Stomach smooth muscle (tissue), 2 donors: ENCODE measurements around the gene PLEKHA4.
"Not testable (repeated sequence)": the region's sequence is repeated elsewhere in the genome, so short reads cannot be mapped to it uniquely, and the experiment has no call there.

Source experiments
- H3K27ac ChIP-seq: one replicate; pipeline ENCODE4 v1.7.0; 2013; ENCODE audit warnings: mild to moderate bottlenecking, low read length, inconsistent platforms
- H3K27me3 ChIP-seq, 2 donors: one replicate each; pipeline ENCODE4 v1.7.0; 2013; ENCODE audit warnings: low read length in 2 of 2; ENCODE audit not compliant: insufficient read depth in 2 of 2, control insufficient read depth in 1 of 2
- H3K36me3 ChIP-seq, 2 donors: one replicate each; pipeline ENCODE4 v1.7.0; 2013; ENCODE audit warnings: low read length in 2 of 2; ENCODE audit not compliant: control insufficient read depth in 2 of 2, insufficient read depth in 2 of 2
- H3K4me1 ChIP-seq: one replicate; pipeline ENCODE4 v1.7.0; 2013; ENCODE audit warnings: low read length; ENCODE audit not compliant: control insufficient read depth, insufficient read depth
- H3K4me3 ChIP-seq, 2 donors: one replicate each; pipeline ENCODE4 v1.7.0; 2013; ENCODE audit warnings: low read length in 2 of 2
- H3K9ac ChIP-seq, 2 donors: one replicate each; pipeline ENCODE4 v1.7.0; 2013; ENCODE audit warnings: low read length in 2 of 2, mild to moderate bottlenecking in 1 of 2
- H3K9me3 ChIP-seq, 2 donors: one replicate each; pipeline ENCODE4 v1.7.0; 2013; ENCODE audit warnings: low read length in 2 of 2; ENCODE audit not compliant: control insufficient read depth in 2 of 2
- donor health status: healthy.
- donor health status: Pancreatic carcinoma.

PLEKHA4 gene, protein sequence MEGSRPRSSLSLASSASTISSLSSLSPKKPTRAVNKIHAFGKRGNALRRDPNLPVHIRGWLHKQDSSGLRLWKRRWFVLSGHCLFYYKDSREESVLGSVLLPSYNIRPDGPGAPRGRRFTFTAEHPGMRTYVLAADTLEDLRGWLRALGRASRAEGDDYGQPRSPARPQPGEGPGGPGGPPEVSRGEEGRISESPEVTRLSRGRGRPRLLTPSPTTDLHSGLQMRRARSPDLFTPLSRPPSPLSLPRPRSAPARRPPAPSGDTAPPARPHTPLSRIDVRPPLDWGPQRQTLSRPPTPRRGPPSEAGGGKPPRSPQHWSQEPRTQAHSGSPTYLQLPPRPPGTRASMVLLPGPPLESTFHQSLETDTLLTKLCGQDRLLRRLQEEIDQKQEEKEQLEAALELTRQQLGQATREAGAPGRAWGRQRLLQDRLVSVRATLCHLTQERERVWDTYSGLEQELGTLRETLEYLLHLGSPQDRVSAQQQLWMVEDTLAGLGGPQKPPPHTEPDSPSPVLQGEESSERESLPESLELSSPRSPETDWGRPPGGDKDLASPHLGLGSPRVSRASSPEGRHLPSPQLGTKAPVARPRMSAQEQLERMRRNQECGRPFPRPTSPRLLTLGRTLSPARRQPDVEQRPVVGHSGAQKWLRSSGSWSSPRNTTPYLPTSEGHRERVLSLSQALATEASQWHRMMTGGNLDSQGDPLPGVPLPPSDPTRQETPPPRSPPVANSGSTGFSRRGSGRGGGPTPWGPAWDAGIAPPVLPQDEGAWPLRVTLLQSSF

DNA sequence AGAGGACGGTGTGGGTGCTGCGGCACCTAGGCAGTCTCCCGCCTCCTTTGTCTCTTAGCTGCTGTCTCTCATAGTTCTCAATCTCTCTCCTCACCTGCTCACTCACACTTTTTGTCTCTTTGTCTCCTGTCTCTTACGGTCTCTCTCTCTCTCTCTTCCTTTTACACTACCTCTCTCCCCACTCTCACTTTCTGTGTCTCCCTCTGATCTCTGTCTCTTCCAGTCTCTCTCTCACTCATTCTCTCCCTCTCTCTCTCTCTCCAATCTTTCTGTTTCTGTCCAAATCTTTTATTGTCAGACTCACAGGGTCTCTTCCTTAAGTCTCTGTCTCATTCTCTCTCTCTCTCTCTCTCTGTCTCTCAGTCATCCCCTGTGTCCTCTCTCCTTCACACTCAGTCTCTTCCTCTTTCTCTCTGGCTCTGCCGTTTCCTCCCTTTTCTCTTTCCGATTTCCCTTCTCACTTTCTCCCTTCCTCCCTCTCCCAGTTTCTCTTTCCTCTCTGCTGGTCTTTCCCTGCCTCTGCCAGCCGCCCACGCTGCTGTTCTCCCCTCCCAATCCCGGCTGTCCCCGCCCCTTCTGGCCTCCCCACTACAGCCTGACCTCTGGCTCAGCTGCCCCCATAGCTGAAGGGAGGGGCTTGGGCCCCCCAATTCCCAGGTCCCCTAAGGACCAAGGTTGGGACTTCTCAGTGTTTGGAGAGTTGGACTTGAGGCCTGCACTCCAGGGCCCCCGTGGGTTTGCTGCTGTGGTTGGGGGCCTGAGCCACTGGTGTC, at the start of gene PLEKHA4:
PLEKHA4 (minus strand) TSS at position 504 of the 773 bp plus-strand sequence. CDS start 997 bp downstream, outside the sequence.
- Histone ChIP-seq H3K4me1 (peaks cover 27% of the 10 kb centered on the region), H3K9ac (peak within 1 kb of the TSS; percentile 77 to 86)

DNA sequence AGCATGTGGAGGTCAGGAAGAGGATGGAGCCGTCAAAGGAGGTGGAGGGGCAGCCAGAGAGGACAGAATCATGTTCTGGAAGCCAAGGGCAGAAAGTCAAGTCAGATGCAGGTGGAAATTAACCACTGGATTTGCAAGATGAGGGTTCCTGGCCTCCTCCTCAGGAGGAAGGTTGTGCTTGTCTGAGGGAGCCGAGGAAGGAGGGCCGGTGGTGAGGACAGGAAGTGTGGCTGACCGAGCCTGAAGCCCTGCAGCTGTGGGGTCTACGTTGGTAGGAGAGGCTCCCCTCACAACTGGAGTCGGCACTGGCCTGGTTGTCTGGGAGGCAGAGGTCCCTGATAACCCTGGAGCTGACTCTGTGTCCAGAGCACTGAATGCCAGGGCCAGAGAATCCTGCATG, 49.7 kb upstream of the PLEKHA4 start:
- Histone ChIP-seq H3K4me3 (no peak overlapping the region), H3K27ac (no peak overlapping the region), H3K9ac (no peak overlapping the region), H3K36me3 (peaks cover 31 to 46% of the 10 kb centered on the region in 2 donors), H3K9me3 (no peaks in the 10 kb centered on the region), H3K4me1 (no peaks in the 10 kb centered on the region), H3K27me3 (no peaks in the 10 kb centered on the region)

More for the DNA sequence above, at the start of gene PLEKHA4:
- no peaks in the 10 kb centered on the region for H3K27me3 ChIP-seq
- peak within 1 kb of the TSS; percentile 31 for H3K27ac ChIP-seq
- H3K36me3 ChIP-seq: peaks cover 2 to 3% of the 10 kb centered on the region in 2 donors
- no peaks in the 10 kb centered on the region for H3K9me3 ChIP-seq
- H3K4me3 ChIP-seq: peak within 1 kb of the TSS; percentile 50 to 67

DNA sequence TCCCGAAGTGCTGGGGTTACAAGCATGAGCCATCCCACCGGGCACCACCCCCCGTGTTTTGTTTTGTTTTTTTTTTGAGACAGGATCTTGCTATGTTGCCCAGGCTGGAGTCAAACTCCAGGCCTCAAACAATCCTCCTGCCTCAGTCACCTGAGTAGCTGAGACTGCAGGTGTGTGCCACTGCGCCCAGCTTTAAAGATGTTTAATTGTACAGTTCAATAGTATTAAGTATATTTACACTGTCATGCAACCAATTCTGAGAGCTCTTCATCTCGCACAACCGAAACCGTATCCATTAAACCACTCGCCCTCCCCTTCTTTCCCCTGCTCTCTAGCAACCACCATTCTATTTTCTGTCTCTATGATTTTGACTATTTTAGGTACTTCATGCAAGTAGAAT, 47.3 kb upstream of the PLEKHA4 start:
- Histone ChIP-seq H3K9ac (no peak overlapping the region), H3K4me1 (no peaks in the 10 kb centered on the region), H3K36me3 (peaks cover 42 to 54% of the 10 kb centered on the region in 2 donors), H3K27ac (no peak overlapping the region), H3K27me3 (no peaks in the 10 kb centered on the region), H3K4me3 (no peak overlapping the region), H3K9me3 (no peaks in the 10 kb centered on the region)

DNA sequence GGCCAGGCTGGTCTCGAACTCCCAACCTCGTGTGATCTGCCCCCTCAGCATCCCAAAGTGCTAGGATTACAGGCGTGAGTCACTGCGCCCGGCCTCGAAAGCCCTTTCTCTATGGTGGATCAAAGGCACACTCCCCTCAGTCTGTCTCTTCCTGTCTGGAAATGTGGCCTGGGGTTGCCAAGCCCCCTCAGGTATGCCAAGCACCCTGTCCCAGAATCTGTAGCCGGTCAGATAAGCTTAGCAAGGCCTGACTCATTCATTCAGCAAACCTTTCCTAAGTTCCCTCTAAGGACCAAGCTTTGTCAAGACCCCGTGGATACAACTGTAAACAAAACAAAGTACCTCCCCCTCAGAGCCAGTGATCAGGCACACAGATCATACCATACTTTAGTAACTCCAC, 45.8 kb upstream of the PLEKHA4 start:
- Histone ChIP-seq H3K27ac (no peak overlapping the region), H3K4me3 (no peak overlapping the region), H3K9me3 (no peaks in the 10 kb centered on the region), H3K9ac (no peak overlapping the region), H3K4me1 (no peaks in the 10 kb centered on the region), H3K27me3 (no peaks in the 10 kb centered on the region), H3K36me3 (peaks cover 46 to 56% of the 10 kb centered on the region in 2 donors)

DNA sequence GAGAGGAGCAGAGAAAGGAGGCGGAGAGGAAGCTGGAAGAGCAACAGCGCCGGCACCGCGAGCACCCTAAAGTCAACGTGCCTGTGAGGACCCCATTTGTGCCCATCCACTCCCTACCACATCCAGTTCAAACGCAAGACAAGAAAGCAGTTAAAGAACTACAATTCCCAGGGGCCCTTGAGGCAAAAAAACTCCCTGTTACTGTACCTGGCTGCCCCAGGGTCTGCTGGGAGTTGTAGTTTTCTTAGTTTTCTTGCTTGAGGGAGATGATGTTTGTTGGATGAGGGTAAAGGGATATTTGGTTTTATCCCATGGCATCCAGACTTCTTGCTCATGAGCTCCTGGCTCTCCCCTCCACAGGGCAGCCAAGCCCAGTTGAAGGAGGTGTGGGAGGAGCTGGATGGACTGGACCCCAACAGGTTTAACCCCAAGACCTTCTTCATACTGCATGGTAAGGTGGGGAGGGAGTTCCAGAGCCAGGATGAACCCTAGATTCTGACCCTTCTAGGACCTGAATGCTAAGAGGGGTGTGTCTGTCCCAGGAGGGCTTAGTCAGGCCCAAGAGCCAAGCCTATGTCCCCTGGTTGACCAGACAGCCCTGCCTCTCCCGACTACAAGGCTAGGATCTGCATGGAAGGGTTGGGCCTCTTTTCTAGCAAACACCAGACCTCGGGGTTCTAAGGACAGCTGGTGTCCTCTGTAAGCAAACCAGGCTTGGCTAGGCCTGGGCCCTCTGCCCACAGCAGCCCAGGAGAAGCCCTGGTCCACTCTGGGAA, 44.9 kb upstream of the PLEKHA4 start:
- Histone ChIP-seq H3K36me3 (peaks cover 44 to 48% of the 10 kb centered on the region in 2 donors), H3K27ac (no peak overlapping the region), H3K9me3 (no peaks in the 10 kb centered on the region), H3K4me1 (no peaks in the 10 kb centered on the region), H3K27me3 (no peaks in the 10 kb centered on the region), H3K9ac (no peak overlapping the region), H3K4me3 (no peak overlapping the region)

DNA sequence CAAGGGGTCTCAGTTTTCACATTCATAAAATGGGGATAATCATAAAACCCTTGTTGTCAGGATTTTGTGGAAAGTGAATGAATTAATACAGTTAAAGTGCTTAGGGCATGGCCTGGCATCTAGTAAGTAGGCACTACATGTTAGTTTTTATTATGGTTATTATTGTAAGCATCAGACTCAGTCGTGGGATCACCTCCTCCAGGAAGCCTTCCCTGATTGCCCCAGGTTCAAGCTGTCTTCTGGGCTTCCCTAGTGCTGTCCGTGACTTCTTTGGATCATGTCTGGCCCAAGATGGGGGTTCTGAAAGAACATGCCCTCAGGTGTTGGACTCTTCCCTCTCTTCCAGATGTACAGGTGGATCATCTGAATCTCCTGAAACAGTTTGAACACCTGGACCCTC, 42.4 kb upstream of the PLEKHA4 start:
- Histone ChIP-seq H3K9me3 (no peaks in the 10 kb centered on the region), H3K36me3 (peaks cover 41 to 45% of the 10 kb centered on the region in 2 donors), H3K27ac (no peak overlapping the region), H3K27me3 (no peaks in the 10 kb centered on the region), H3K4me1 (no peaks in the 10 kb centered on the region), H3K4me3 (no peak overlapping the region), H3K9ac (no peak overlapping the region)

DNA sequence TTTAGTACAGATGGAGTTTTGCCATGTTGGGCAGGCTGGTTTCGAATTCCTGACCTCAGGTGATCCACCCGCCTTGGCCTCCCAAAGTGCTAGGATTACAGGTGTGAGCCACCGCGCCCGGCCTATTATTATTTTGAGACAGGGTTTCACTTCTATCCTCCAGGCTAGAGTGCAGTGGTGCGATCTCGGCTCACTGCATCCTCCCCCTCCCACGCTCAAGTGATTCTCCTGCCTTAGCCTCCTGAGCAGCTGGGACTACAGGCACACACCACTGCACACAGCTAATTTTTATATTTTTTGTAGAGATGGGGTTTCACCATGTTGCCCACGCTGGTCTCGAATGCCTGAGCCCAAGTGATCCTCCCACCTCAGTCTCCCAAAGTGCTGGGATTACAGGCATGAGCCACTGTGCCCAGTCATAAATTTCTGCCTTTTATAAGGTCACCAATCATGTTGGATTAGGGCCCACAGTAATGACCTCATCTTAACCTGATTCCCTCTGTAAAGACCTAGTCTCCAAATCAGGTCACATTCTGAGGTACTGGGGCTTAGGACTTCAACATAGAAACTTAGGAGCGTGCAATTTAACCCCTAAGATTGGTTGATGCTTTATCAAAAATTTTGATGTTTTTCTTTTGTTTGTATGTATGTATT, 41.1 kb upstream of the PLEKHA4 start:
- H3K4me3 ChIP-seq, H3K9me3 ChIP-seq, H3K4me1 ChIP-seq, H3K9ac ChIP-seq, H3K27ac ChIP-seq, H3K27me3 ChIP-seq: not testable (repeated sequence)
- H3K36me3 ChIP-seq: peaks cover 46 to 47% of the 10 kb centered on the region in 2 donors

DNA sequence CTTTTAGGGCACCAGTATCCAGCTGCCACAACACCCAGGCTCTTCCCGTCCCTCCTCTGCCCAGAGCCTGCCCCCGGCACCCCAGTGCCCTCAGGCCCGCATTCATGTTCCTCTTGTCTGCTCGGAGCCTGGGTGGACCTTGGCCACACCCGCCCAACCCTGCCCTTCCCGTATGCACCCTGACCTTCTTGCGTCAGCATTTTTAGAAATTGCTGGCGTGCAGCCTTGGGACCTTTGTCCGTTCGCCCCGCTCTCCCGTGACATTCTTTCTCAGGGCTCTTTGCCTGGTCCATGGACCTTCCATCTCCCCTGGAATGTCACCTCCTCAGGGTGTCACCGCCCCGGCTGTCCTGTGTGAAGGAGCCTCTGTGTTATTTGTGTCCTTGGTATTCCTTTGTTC, 39.3 kb upstream of the PLEKHA4 start:
- Histone ChIP-seq H3K27ac (no peak overlapping the region), H3K4me3 (no peak overlapping the region), H3K36me3 (peaks cover 30 to 35% of the 10 kb centered on the region in 2 donors), H3K27me3 (no peaks in the 10 kb centered on the region), H3K9me3 (no peaks in the 10 kb centered on the region), H3K4me1 (no peaks in the 10 kb centered on the region), H3K9ac (no peak overlapping the region)

DNA sequence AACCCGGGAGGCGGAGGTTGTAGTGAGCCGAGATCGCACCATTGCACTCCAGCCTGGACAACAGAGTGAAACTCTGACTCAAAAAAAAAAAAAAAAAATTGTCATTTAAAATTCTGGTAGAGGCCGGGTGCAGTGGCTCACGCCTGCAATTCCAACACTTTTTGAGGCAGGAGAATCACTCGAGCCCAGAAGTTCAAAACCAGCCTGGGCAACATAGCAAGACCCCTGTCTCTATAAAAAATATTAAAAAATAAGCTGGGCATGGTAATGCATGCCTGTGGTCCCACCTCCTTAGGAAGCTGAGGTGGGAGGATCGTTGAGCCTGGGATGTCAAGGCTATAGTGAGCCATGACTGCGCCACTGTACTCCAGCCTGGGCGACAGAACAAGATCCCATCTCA, 37.9 kb upstream of the PLEKHA4 start:
- H3K36me3 ChIP-seq: peaks cover 24 to 25% of the 10 kb centered on the region in 2 donors
- no peak overlapping the region for H3K27ac ChIP-seq
- H3K27me3 ChIP-seq: no peaks in the 10 kb centered on the region
- no peak overlapping the region for H3K4me3 ChIP-seq
- H3K4me1 ChIP-seq: peaks cover 8% of the 10 kb centered on the region
- no peak overlapping the region for H3K9ac ChIP-seq
- no peaks in the 10 kb centered on the region for H3K9me3 ChIP-seq
